ENCODE results near the gene CDK5.

CDK5 gene

DNA sequence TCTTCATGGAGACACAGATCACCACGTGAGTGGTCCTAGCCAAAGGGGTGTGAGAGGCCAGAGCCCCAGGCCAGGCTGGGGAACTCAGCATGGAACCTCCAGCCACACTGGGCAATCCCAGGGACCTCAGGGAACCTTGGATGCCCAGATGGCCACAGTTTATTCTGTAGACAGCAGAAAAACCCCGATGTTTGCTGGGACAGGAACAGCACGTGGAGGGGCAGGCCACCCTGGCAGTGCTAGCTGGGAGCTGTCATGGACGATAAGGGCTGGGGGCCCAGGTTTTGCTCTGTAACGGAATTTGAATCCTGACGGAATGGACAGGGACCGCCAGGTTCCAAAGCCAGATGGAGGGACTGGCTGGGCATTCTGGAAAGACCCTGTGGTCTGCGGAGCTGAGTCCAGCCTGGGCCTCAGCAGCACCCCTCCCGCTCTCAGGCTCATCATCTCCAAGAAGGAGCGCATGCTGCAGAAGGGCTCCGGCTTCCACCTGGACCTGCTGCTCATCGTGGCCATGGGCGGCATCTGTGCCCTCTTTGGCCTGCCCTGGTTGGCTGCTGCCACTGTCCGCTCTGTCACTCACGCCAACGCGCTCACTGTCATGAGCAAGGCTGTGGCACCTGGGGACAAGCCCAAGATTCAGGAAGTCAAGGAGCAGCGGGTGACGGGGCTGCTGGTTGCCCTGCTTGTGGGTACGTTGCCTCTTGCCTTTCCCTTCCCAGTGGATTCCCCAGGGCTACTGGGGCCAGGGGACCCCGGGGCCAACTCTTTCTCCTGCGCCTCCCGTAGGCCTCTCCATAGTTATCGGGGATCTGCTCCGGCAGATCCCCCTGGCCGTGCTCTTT, 17.3 kb upstream of the CDK5 start:
- no peak for DNase-seq (ENCODE audit: low read depth in 2 of 2)

DNA sequence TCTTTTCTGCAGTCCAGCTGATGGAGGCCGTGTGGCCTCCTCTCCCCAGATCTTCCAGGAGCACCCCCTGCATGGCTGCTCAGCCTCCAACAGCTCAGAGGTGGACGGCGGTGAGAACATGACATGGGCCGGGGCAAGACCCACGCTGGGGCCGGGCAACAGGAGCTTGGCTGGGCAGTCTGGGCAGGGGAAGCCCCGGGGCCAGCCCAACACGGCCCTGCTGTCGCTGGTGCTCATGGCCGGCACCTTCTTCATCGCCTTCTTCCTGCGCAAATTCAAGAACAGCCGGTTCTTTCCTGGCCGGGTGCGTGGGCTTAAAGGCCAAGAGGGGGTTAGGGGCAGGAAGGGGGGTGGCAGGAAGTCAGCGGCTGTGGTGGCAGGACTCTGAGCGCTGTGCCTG, 16.3 kb upstream of the CDK5 start:
- no peak for DNase-seq (ENCODE audit: low read depth in 2 of 2)

DNA sequence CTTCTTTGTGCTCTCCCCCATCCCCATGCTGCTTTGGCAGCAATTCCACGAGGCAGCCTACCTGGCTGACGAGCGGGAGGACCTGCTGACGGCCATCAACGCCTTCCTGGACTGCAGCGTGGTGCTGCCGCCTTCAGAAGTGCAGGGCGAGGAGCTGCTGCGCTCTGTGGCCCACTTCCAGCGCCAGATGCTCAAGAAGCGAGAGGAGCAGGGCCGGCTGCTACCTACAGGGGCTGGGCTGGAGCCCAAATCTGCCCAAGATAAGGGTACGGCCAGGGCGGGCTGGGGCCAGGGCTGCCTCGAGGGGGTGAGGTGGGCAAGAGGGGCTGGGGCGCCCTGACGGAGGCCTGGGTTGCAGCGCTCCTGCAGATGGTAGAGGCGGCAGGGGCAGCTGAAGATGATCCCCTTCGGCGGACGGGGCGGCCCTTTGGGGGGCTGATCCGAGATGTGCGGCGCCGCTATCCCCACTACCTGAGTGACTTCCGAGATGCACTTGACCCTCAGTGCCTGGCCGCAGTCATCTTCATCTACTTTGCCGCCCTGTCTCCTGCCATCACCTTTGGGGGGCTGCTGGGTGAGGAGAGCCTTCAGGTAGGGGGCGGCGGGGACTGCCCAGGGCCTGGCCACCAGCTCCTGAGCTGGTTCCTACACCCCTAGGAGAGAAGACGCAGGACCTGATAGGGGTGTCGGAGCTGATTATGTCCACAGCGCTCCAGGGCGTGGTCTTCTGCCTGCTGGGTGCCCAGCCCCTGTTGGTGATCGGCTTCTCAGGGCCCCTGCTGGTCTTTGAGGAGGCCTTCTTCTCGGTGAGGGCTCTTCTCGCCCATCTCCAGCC, 13.6 kb upstream of the CDK5 start:
- no peak for DNase-seq (ENCODE audit: low read depth in 2 of 2)

DNA sequence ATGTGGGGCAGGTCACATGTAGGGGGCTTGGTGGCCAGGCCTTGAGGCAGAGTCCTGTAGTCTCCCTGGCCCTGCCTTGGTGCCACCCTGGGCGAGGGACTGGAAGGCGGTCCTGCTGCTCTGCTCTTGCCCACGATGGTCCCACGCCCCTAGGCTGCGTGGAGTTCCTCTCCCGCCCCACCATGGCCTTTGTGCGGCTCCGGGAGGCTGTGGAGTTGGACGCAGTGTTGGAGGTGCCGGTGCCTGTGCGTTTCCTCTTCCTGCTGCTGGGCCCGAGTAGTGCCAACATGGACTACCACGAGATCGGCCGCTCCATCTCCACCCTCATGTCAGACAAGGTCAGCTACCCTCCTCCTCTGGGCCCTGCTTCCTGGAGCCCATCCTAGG, 12.9 kb upstream of the CDK5 start:
- DNase-seq (ENCODE audit: low read depth in 2 of 2): no peak

DNA sequence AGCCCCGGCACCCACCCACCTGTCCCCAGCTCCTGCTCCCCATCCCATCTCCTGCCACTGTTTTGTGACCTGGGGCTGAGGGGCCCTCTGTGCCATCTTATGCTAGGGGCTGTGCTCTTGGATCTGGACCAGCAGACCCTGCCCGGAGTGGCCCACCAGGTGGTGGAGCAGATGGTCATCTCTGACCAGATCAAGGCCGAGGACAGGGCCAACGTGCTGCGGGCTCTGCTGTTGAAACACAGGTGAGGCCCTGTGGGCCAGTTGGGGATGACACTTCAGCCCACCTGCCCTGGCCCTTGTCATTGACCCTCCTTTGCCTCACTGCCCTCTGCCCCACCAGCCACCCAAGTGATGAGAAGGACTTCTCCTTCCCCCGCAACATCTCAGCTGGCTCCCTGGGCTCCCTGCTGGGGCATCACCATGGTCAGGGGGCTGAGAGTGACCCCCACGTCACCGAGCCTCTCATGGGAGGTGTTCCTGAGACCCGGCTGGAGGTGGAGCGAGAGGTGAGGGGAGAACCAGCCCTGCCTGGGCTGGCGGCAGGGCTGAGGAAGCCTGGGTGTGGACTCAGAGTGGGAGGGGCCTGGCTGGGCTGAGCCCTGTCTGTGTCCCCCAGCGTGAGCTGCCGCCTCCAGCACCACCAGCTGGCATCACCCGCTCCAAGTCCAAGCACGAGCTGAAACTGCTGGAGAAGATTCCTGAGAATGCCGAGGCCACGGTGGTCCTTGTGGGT, 12.3 kb upstream of the CDK5 start:
- no peak for DNase-seq (ENCODE audit: low read depth in 2 of 2)

DNA sequence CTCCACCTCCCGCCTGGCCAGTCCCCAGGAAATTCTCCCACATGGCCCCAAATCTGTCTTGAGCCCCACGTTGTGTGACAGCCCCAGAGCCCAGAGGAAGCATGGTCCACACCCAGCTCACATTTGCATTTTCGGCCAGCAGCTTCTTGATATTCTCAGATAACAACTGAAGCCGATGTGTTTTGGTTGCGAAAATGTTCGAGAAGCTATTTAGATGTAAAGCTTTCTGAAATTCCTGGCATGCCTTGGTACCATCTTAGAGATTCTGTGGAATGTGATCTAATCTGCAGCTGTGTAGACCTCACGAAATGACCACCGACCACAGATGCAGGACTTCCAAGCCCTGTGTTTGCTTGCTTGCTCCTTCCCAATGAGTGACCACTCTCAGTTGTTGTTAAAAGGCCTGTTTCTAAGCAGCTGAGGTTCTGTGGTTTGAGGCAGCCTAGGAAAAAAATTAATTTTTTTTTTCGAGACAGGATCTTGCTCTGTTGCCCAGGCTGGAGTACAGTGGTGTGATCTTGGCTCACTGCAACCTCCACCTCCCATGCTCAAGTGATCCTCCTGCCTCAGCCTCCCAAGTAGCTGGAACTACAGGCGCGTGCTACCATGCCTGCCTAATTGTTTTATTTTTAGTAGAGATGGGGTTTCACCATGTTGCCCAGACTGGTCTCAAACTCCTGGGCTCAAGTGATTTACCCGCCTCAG, 10.5 kb upstream of the CDK5 start:
- DNase-seq (ENCODE audit: low read depth in 2 of 2): no peak

DNA sequence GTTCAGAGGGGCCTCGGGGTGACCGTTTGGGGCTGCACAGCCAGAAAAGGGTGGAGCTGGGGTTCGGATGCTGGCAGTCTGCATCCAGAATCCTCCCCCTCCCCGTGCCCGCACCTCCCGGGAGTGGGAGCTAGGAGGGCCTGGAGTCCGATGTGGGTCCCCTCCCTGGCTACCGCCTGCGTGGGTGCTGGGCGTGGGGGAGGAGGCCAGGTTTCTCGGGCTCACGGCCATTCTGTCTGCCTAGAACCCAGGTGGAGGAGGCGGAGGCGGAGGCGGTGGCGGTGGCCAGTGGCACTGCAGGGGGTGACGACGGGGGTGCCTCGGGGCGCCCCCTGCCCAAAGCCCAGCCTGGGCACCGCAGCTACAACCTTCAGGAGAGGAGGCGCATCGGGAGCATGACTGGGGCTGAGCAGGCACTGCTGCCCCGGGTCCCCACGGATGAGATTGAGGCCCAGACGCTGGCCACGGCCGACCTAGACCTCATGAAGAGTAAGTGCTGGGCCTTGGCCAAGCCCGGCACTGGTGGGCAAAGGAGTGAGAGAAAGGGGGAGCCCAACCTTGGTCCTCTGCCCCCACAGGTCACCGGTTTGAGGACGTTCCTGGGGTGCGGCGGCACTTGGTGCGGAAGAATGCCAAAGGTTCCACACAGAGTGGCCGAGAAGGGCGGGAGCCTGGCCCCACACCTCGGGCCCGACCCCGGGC, 8.7 kb upstream of the CDK5 start:
- no peak for DNase-seq (ENCODE audit: low read depth in 2 of 2)

DNA sequence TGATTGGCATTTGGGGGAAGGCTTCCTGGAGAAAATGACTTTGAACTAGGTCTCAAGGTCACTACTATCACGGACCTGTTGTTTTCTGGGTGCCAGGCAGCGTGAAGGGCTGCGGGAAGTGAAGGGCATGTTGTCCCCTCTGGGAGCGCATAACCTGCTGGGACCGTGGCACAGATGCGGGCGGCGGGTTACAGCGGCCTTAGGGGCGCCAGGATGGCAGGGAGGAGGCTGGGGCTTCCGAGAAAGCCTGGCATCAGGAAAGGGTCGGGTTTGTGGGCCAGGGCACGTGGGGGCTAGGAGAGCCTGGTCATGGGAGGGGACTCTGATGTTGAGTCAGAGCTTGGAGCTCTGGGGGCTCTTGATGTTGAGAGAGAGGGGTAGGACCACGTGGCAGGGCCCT, 7.8 kb upstream of the CDK5 start:
- no peak for DNase-seq (ENCODE audit: low read depth in 2 of 2)

DNA sequence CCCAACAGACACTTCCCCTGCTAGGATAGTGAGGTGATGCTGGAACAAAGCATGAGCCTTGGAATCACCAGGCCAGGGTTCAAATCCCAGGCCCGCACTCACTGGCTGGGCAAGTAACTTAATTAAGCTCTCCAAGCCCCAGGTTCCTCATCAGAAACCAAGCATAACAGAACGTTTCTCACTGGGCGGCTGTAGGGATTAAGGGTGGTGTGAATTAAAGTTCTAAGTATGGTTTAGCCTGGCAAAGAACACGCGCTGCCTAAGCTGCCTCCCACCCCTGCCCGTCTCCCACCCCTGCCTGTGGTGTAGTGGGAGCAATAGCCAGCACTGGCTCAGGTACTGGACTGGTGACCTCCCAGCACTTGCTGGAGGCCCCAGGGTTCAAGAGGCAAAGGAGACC, 7.3 kb upstream of the CDK5 start:
- DNase-seq (ENCODE audit: low read depth in 2 of 2): no peak

DNA sequence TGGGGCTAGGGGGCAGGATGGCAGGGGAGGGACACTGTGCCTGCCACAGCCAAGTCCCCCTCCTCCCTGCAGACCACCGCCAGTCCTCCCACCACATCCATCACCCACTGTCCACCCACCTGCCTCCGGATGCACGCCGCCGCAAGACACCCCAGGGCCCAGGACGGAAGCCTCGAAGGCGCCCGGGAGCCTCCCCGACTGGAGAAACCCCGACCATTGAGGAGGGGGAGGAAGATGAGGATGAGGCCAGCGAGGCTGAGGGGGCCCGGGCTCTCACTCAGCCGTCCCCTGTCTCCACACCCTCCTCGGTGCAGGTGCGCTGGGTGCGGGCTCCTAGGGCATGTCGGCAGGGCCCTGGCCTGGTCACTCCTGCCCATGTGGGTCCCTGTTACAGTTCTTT, 6.8 kb upstream of the CDK5 start:
- no peak for DNase-seq (ENCODE audit: low read depth in 2 of 2)

DNA sequence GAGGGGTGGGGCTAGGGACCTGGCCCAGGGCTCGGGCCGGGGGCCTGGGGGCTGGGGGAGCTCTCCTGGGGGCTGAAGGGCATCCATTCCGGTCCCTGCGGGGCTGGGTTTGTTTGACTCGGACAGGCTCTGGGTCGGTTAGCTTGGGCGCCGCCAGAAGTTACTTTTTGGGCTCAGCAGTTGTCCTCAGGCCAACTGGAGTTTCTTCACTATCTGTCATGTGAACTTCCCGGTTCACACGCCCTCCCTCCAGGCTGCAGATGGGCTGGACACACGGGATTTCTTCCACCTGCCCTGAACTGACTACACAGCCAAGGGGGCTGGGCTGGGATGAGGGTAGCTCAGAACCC, 5.5 kb upstream of the CDK5 start:
- no peak for DNase-seq (ENCODE audit: low read depth in 2 of 2)

DNA sequence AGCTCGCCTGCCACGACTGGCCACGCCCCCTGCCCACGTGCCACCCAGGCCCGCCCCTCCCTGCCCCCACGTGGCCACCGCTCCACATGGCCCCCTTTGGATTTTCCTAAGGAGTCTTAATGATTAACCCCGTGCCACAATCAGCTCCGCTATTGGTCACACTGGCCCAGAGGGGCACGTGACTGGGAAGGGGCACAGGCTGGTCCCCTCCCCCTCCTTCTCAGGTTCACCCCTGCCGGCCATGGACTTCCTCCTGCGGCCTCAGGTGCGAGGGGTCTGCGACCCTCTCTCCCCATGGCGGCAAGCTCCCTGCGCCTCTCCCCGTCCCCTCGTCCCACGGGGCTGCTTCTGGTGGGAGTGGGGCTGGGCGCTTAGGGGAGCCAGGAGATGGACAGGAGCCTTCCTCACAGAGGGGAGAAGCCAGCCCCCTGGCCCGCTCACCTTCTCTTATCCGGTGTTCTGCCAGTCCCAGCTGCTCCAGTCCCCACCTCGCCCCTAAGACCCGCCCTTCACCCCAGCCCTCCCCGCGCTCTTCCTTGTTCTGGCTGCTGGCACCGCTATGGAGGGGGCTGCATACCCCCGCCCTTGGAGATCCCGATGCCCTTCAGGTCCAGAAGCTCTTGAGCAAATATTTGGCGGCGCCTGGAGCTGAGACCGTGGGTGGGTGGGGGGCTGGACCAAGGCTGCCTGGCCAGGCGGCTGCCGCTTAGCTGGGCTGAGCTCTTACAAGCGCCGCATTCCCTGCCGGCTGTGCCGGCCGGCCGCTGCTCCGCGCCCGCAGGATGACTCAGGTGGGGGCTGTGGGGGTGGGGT, 4.9 kb upstream of the CDK5 start:
- no peak for DNase-seq (ENCODE audit: low read depth in 2 of 2)

DNA sequence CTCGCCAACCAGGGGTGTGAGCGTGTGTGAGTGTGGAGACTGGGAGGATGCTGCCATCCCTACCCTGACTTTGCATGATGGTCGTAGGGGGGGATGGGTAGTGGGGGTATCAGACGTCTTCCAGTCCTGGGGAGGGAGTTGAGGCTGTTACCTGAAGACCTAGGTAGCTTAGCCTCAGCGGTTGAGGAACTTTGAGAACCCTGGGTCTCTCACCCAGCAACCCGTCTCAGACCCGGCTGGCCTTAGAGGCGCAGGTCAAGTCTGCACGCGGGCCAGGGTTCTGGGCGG, 4.4 kb upstream of the CDK5 start:
- no peak for DNase-seq (ENCODE audit: low read depth in 2 of 2)

DNA sequence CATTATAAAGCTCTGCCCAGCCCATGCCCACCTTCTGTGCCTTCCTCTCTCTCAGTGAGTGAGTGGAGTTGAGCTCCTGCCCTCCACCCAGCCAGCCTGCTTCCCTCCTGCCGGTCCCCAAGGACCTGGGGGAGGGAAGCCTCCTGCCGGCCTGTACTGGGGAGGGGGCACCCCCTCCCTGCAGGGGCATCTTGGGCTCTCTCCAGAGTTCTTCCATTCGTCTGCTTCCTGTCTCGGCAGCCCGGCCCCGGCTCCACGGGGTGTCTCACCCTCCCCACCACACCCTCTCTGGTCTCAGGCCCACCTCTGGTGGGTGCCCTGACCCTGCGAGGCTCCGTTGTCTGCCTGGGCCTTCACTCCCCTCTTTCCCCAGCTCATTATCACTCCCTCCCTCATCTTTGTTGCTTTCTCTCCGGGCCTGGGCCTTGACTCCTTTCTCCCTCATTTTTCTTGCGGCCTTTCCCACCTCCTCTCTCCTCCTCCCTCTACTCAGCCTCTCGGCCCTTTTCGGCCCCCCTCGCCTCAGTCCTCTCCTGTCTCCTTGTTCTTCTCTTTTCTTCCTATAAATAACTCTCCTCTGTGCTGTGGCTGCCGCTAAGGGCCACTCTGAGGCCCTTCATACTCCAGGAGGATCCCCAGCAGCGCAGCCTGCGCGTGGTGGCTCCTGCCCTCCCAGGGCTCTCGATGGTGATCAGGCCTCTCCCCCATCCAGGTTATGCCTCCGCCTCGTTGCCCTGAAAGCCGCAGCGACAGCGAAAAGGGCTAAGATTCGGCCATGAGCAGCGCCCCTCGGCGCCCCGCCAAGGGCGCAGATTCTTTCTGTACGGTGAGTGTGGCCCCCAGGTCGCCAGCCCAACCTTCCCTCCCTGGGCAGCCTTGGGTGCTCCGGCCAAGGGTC, 3.8 kb upstream of the CDK5 start:
- no peak for DNase-seq (ENCODE audit: low read depth in 2 of 2)

DNA sequence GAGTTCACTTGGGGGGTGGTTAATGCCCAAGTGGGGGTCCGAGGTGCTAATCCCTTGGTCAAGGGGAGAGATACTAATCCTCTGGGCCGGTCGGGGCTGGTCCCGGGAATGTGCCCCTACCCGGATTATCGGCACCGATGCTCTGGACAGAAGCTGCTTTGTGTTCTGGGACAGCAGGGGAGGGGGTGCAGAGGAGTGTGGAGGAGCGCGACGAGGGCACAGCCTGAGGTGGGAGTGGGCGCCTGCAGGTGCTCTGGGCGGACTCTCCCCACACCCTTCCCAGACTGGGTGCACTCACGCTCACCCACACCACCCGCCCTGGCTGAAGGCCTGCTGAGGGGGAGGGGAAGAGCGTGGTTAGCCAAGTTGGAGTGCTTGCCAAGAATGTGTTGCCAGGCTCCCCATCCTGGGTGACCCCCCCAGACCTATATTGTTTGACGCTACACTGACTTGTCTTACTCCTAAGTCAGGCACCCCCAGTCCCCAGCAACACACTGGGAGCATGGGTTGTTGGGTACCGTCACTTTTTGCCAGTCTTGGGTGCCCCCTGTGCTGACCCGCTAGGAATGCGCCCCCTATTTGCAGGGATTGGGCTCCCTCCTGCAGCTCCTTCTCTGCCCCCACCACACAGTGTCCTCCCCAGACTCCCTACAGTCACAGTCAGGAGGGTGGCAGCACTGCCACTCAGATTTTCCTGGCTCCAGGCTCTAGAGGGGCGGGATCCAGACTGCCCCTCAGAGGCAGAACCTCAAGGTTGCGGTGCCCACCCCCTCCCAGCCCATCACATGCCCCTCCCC, 2.9 kb upstream of the CDK5 start:
- DNase-seq (ENCODE audit: low read depth in 2 of 2): no peak

DNA sequence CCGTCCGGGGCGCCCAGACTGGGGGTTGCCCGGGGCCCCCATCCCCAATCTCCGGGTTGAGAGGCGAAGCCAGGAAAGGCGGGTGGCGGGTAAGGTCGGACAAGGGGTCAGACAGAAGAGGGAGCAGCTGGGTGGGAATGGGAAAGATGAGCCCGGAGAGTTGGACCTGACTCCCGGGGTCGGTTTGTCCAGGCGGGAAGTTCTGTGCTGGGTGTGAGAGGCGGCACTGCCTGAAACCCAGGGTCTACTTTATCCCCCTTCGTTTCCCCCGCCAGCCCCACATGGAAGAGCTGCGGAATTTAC, 2.4 kb upstream of the CDK5 start:
- DNase-seq (ENCODE audit: low read depth in 2 of 2): no peak

DNA sequence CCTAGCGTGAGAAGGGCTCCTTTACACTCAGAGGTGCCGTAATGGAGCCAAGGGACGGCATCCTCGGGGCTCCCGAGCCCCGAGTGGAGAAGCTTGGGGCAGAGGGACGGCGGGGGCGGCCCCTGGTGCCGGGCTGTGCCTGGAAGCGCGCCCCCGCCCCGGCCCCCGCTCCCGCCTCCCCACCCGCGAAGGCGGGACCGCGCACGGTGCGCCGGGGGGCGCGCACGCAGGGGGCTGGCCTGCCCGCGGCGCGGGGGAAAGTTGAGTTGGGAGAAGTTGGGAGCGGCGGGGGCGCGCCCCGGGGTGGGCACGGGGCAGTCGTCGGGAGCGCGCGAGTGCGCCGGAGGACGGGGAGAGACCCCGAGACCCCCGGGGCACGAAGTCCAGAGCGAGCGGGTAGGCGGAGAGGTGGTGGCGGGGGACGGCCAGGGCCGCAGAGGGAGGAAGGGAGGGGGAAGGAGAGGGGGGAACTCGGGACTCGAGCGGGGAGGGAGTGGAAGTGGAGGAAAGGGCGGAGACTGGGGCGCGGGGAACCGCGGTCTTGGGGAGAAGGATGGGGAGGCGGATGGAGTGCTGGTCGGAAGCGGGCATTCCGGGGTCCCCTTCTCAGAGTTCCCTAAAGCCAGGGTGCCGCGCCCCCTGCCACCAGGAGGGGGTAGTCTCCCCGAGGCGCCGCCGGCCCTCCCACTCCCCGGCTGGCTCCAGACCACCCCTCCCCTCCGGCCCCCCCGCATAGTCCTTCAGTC, 1.8 kb upstream of the CDK5 start, which contains the start of gene SLC4A2:
Gene SLC4A2, plus strand, starts transcription at position 223 of the 746 bp plus-strand sequence. CDS start 2,399 bp downstream, outside the sequence.
- peak in 1 of 2 donors; percentile 53 for DNase-seq (ENCODE audit: low read depth in 2 of 2)

DNA sequence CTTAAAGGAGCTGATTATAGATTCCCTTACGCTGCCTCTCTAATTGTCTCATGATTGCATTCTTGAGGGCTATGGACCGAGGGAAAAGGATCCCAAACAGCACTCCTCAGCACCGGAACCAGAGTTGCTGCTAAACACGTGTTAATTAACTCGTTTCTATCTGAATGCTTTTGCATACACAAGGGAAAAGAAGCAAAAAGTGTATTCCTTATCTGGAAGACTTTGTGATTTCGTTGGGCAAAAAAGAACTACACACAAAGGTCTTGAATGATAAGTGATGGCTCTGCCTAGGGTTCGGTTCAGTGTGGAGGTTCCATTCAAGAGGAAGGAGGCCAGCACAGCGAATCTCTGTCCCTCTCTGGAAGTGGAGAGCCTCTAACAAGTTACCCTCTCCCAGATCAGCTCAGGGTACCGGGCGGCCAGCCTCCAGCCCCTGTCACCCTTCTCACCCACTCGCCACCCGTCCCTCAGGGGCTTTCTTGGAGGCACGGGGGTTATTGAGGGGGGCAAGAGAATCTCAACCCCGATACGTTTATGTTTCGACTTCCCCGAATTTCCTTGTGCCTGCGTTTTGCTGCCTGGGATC, 1.2 kb upstream of the CDK5 start:
- no peak for DNase-seq (ENCODE audit: low read depth in 2 of 2)
